Measurements from ENCODE around the gene GALNT2.

DNA sequence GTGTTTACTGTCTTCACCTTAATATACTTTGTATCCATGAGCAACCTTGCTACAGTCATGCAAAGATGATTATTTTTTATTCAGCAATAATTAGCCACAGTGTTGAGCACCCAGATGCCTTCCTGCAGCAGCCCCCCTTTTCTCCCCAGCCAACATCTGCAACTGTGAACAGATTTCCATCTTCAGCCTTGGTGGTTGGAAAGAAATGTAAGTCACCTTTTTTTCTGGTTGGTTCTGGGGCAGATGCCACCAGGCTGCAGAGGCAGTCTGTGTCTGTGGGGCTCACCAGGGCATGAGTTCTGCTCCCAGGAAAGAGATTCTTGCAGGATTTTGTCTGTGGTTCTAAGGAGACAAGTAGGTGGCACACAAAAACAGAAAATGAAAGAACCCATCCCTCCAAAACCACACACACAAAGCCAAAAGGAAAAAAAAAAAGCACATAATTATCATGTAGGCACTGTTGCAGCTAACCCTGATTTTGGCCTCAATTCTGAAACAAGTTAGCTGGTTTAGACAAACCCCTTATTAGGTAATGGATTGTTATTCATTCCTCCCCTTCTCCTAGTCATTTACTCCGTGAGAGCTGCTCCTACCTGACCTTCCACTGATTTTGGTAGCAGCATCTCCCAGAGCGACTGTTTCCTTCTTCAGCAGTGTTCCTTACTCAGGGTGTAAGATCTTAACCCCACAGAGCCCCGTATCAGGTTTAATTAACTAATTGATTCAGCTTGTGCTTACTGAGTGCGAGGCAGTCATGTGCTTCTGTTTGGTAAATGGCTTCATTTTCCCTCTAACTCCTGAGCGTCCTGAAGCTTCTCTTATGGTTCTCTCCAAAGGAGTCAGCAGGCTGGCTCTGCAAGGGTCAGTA, 36.5 kb downstream of the GALNT2 start:
- no peak for TF ChIP-seq CTCF (IDR thresholded peaks at IDR 0.05; ENCODE audit: insufficient read depth, low read length)
- TF ChIP-seq SPI1 (IDR thresholded peaks at IDR 0.05; ENCODE audit: borderline replicate concordance, low read depth): no peak
